Myocyte (in vitro differentiated cells): ENCODE measurements around the gene AMOTL2. TPM values are rescaled to one million over a fixed set of nuclear protein-coding genes. Genes with fewer than 3 reads are reported as not detected.

Experiments used
- DNase-seq: peaks from one replicate; pipeline ENCODE4 v3.0.0-alpha.2; 2012; ENCODE audit warnings: low read depth
- polyA plus RNA-seq: library from polyadenylated mRNA; unstranded; fragments of >200 nt; gene quantifications from one replicate; pipeline ENCODE4 v1.2.1, GENCODE V29; 2012; ENCODE audit warnings: missing spikeins
- total RNA-seq: library from RNA; depleted of rRNA; stranded (reverse); fragments of >200 nt; gene quantifications from 2 replicates; pipeline ENCODE4 v1.2.3, GENCODE V29; 2014

The AMOTL2 gene
- 116 and 125 TPM in 2 replicates for total RNA-seq
- polyA plus RNA-seq: 77.4 TPM

DNA sequence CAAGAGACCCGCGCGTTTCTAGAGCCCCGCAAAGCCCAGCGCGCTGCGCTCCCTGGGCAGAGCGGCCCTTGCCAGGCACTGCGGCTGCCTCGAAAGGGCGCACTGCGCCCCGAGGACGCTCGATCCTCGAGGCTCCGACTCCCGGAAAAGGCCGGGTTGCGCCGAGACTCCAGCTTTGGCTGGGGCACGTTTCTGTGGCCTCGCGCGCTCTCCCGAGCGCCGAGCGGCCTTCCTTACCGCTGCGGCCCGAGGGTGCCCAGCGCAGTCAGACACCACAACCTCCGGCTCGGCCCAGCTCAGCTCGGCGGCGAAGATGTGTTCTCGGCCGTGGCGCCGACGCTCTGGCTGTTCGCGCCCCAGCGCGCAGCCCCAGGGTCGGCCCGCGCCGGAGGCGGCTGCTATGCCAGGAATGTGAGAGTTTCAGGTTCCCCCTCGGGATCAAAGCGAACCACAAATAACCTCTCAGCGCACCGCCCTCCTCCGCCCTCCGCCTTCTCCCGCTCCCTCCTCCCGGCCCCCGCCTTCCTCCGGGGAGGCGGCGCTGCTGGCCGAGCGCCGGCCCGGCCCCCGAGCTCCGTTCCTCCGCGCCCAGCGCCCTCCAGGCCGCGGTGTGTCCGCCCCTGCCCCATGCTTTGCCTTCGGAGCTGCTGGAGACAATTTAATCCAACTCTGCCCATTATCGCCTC lies at the start of gene AMOTL2:
TSS of gene AMOTL2 (minus strand) at position 343 of the 686 bp plus-strand sequence. CDS start 3,014 bp downstream, outside the sequence.
- DNase-seq: peak; percentile 95

DNA sequence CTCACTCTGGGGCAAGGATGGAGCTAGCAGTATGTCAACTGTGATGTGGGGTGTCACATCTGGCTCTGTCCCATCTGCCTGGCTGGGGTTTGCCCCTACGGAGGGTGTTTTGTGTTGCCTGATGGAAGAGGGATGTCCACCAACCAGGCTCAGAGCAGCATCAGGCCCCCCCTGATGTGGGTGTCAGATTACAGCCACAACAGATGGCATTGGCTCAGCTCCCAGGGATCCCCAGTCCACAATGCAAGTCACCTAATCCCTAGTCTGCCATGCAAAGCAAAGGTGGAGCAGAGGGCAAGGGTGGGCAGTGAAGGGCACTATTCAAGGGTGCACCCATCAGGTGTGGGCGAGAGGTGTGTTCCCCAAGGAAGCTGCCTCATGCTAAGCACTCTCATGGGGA lies 48.9 kb upstream of the AMOTL2 start:
- DNase-seq: peak; percentile 83

DNA sequence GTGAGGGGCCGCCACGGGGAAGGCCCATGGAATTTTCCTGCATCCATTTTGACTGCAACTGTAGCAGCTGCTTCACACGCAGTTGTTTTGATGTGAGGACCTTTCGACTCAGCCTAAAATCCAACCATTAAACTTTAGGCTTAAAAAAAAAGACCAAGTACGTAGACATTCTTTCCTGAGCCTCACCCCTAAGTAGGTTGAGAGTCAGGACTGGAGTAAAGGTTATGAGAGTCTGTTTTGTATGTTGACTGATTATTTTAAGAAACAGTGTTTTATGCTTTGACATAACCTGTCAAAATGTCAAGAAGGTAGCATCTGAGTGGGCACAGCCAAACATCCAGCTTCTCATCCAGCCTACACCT lies 45.7 kb upstream of the AMOTL2 start:
- DNase-seq: no peak

DNA sequence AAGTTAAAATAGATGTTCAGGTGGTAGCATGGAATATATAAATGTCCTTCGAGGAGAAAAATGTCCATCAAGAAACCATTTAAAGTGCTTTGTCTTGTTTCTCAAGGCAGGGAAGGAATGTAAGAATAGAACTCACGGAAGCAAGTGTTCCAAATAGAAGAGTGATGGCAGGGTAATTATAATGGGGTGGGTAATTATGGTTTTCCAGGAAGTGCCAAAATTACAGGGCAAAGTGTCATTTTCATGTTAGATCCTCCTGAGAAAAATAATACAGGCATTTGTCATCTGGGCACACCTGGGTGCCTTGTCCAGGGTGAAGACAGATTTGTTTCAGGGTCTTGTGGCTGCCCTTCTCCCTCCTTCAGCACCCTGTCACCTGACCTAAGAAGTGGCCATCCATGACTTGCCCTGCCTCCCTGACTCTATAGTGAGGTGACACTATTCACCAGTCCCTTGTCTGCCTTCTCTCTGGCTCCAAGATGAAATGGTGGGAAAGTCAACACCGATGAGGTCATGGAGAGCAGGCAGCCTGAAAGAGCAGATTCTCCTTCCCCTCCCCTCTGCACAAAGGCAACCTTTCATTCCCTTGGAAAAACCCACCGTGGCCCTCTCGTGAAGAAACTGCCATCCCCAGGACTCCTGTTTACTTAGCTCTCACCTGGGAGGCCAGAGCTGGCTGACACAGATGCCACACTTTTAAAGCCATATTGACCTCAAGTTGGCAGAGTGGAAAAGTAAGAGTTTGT lies 45.1 kb upstream of the AMOTL2 start:
- DNase-seq: no peak

DNA sequence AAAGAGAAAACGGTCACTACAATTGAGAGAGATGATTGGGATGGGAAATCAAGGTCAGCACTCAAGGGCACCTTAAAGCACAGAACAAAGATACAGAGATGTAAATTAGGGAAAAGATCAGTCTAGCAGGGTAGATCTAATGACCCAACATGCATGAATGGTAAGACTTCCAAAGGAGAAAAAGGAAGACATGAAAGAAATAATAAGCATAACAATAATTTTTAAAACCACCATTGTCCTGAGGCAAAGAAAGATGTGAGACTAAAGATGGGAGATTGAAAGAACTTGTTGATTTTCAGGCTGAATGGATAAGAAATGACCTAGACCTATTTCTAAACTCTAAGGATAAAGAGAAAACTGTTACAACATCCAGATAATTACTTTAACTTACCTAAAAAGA lies 34.8 kb upstream of the AMOTL2 start:
- no peak for DNase-seq

DNA sequence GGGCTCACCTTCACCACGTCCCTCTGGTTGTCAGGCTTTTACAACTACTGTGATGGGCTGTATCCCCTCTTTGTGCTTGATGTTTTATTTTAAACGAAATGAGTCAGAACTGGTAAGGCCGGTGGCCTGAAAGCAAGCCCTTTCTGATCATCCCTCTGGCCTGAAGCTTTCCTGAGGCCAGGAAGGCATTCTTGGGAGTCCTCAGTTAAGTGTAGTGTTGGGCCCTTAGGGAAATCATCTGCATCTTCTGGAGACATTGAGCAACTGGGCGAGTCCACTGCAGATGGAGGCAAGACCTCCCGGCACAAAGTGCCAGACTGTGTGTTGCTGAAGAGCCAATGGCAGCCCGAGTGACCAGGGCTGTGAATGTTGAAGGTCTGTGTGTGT lies 33.0 kb upstream of the AMOTL2 start:
- DNase-seq: peak; percentile 60

DNA sequence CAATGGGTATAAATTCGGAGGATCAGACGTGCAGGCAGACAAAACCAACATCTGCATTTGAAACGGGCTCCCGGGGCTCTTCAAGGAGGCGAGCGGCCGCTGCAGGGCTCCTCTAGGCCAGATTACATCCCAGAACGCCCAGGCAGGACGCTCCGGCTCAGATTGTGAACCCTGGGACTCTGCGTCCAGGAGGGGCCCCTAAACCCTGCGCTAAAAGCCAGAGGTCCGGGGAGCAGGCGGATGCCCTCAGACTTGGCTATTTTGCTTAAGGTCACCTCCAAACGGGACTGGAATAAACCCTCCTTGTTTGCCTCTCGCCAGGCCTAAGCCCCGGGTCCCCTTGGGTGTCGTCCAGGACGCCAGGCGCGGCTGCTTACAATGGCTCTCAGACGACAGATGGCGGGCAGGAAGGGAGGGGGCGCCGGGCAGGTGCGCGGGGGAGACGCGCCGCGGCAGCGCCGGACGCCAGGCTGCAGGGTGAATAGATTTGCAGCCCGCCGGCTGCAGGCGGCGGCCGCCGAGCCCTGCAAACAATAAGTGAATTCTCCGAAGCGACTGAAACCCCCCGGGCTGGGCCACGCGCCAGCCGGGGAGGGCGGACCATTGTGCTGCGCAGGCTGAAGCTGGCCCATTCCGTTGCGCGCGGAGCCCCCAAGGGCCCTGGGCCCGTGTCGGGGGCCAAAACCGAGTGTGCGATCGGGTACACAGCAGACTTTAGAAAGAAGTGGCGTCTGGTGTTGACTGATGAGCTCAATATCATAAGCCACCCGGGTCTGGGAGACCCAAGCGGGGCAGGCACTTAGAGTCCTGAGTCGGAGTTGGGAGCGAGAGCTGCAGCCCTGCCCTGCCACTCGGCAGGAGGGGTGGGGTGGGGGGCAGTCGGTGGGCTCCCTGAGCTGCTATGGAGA lies 32.3 kb upstream of the AMOTL2 start:
- peak; percentile 83 for DNase-seq

DNA sequence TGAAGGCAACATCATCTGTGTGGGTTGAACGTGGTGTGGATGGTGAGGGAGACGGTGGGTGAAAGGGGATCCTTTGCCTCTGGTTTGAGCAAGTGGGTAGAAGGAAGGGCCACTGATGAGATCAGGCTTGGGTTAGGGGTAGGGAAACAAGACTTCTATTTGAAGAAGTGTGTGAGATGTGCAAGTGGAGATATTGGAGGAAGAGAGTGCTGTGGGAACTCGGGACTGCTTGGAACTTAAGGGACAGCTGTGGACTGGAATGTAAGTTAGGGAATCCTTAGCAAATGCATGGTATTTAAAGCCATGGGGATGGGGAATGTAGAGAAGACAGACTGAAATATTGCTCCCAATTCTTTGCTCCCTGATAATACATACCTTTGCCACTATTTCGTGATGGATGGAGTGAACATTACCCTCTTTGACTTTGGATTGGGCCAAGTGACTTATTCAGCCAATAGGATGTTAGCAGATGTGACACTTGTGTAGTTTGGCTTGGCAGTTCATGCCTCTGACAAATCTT lies 30.2 kb upstream of the AMOTL2 start:
- DNase-seq: peak; percentile 65

DNA sequence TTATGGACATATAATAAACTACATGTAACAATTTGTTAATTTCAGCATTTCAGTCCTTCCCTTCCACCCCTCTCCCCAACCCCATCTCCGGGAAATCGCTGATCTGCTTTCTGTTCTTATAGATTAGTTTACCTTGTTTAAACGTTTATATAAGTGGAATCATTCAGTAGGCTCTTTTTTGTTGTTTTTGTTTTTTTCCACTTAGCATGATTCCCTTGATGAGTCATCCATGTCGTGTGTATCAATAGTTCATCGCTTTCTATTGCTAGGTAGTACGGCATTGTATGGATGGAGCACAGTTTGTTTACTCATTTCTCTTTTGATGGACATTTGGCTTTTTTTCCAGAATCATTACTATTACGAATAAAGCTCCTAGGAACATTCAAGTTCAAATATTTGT lies 23.5 kb upstream of the AMOTL2 start:
- DNase-seq: no peak

DNA sequence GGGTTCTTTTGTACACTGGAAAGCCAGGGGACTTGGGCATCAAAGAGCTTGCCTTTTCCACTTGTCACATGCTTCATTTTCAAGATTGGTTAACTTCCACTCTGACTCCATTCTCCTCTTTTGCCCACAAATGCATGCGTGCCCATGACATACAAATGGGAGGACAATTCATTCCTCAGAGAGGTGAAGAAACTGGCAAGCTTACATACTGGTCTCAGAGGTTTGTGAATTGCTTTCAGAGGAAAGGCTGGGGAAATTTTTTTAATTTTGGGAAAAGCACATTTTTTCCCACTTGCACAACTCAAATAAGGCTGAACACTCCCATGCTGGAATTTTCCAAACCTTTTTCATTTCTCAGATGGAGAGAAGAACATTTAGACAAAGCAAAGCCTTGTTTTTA lies 20.9 kb upstream of the AMOTL2 start:
- no peak for DNase-seq

DNA sequence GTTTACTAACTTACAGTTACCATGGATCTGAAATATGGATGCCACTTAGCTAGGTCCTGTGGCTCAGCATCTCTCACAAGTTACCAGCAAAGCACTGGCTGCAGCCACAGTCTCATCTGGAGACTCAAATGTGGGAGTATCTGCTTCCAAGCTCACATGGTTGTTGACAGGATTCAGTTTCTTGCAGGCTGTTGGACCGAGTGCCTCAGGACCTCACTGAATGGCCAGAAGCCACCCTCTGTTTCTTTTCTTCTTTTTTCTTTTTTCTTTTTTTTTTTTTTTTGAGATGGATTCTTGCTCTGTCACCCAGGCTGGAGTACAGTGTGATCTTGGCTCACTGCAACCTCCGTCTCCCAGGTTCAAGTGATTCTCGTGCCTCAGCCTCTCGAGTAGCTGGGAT lies 20.1 kb upstream of the AMOTL2 start:
- DNase-seq: no peak

DNA sequence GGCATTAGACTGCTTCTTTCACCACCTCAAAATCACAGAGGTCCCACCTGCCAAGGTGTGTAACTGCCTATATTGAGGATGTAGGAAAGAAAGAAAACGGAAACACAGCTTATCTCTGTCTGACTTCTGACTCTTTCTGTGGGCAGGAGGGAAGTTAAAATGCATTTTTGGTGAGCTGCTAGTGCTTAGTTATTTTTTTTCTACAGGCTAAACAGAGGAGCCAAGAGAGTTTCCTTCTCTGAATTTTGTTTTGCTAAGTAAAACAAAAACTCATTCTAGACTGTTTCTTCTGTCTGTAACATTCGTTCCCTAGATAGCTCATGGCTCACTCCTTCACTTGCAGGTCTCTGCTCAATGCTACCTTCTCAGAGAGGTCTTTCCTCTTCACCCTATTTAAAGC lies 18.8 kb upstream of the AMOTL2 start:
- DNase-seq: no peak

DNA sequence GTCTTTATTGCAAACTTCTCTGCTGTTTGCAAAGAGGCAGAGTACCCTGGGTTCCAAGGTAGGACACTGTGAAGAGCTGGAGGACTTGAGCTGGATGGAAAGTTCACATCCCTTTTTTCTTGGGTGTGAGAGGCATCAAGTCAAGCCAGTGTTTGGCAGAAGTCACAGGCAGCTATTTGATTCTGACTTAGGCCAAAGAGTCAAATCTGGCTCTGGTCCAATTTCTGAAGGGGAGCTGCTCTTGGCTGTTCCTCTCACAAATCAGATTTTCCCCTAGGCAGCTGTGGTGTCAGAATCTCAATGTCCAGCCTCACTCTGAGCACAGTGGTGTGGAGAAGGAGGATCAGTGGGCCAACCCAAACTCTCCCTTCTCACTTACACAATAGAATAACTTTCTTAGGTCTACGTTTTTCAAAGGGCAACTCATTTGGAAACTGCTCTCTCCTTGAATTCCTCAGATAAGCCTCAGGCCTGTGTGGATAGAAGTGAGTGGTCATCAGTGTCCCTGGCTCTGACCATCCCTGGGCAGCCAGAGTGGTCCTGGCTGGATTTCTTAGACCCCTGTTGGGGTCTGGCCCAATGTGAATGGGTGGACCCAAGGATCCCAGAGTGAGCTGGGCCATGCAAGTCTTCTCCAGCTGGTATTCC lies 18.2 kb upstream of the AMOTL2 start:
- peak; percentile 67 for DNase-seq

DNA sequence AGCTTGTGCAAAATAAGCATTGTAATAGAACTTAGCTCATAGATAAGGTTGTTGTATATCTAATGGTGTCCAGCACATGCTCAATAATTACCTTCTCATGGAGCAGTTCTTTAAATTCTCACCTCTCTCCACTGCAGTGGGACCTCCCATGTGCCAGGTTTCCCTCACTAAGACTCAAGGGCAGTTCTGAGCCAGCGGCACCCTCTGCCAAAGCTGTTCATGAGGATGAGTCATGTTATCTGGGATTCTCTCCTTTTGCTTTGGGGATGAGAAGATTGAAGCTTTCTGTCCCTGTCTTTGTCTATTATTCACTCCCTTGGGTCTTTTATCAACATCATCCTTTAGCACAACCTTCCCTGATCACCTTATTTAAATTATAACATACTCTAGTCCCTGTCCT lies 15.6 kb upstream of the AMOTL2 start:
- no peak for DNase-seq

DNA sequence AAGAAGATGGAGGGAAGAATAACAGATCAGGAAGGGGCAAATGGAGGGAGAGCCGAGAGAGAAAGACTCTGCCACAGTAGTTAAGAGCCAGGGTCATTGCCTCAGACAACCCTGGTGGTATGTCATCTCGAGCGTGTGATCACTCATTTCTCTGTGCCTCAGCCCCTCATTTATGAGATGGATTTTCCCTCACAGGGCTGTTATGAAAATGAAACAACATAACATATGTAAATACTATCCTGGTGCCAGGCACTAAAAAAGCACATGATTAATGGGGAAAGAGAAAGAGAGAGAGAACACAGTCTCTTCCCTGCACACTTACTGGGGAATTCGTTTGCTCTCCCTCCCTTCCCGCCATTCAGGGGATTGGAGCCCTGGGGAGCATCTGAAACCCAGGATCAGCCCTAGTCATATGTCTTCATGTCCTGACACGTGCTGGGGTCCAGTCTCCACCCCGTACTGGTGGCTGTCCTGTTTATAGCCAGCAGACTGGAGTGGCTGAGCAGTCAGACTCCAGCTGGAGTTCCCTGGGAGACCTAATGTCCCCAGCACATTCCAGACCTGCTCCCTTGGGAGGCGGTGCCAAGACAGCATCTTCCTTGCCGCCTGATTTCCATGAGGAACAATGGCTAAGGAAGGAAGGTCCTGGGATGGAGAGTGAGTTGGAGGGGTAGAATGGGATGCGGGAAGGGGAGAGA lies 14.7 kb upstream of the AMOTL2 start:
- DNase-seq: no peak

DNA sequence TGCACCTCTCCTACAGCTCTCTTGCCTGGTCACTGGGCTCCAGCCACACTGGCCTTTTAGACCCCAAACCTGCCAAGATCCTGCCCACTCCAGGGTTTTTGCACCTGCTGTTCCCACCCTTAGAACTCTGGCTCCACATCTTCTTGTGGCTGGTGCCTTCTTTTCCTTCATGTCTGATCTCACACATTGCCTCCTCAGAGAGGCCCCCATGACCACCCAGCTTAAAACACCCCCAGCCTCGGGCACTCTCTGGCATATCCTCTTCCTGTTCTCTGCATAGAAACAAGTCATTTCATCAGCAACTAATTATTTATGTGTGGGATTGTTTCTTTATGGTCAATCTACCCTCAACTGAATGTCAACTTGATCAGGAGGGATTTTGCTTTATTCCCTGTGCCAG lies 14.0 kb upstream of the AMOTL2 start:
- no peak for DNase-seq

DNA sequence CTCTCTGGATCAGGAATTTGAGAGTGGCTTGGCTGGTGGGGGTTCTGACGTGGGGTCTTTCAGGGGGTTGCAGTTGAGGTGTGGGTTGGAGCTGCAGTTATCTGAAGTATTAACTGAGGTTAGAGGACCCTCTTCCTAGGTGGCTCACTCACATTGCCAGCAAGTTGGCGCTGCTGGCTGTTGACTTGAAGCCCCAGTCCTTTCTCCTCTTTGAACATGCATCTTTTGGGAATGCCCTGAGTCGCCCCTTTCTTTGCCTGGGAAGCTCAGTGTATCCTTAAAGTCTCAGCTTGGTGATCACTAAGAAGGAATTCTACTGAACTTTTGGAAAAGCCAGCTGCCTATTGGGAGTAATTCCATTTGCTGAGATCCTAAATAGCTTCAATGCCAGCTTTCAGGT lies 13.0 kb upstream of the AMOTL2 start:
- DNase-seq: no peak

DNA sequence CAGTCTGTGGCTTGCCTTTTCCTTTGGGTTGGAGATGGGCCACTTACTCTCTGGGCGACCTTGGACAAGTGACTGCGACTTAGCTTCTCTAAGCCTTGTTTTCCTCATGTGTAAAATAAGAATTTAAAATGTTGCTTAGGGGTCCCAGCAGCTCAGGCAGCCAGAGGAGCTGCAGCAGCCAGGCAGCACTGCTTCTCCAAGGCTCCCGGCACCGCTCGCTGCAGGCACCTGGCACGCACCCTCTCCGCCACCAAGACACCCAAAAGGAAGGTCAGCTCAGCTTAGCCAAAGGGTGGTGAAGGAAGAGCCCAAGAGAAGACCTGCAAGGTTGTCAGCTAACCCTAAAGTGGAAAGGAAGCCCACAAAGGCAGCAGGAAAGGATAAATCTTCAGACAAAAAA lies 10.7 kb upstream of the AMOTL2 start:
- DNase-seq: no peak

DNA sequence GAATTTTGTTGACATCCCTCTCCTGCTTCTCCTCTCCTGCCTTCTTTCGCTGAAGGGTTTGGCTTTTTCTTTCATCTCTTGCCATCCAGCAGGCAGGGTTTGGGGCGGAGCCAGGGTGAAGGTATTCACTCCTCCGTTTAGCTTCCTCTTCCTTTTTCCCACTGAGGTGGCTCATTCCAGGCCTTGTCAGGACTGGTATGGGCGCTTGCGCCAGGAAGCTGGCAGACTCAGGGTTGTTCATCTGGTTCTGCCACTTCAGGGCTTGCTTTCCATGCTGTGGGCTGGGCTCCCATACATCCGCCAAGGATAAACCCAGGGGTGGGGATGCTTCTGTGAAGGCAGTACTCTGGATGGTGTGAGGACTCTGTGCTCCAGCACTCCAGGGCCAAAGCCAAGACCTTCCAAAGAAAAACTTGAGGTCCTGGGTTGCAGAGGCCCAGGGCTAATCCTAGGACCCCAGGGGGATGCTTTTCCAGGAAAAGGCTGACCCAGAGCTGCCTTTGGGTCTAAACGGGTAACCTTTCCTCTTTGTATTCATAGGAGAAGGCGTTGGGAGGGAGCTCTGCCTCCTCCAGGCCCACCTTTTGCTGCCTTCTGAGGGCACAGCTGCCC lies 7.7 kb upstream of the AMOTL2 start:
- DNase-seq: no peak

DNA sequence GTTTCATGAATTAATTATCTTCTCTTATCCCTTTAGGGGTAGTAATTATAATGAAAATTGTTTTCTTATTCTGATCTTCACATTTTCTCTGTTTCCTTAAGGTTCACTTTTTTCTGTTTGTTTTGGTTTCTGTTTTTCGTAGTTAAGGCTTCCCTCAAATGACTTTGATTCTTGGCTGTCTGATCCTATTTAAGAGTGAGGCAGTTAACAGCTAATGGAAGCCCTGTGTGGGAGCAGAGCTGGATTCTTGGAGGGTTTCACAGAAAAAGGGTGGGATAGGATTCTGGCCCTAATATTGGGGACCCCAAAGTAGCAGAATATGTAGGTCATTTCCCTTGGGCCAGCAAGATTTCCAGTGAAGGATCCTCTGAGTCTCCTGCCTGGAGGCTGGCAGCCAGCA lies 6.8 kb upstream of the AMOTL2 start:
- DNase-seq: no peak
